Measurements from ENCODE around the gene TTI1.

The TTI1 gene

GRCh38 chr20:37941332-37941731 is 91.9 kb downstream of the TTI1 start:
- TF ChIP-seq ZFX (IDR thresholded peaks at IDR 0.05; ENCODE audit: borderline replicate concordance): no peak
- TF ChIP-seq, protein P1, sequence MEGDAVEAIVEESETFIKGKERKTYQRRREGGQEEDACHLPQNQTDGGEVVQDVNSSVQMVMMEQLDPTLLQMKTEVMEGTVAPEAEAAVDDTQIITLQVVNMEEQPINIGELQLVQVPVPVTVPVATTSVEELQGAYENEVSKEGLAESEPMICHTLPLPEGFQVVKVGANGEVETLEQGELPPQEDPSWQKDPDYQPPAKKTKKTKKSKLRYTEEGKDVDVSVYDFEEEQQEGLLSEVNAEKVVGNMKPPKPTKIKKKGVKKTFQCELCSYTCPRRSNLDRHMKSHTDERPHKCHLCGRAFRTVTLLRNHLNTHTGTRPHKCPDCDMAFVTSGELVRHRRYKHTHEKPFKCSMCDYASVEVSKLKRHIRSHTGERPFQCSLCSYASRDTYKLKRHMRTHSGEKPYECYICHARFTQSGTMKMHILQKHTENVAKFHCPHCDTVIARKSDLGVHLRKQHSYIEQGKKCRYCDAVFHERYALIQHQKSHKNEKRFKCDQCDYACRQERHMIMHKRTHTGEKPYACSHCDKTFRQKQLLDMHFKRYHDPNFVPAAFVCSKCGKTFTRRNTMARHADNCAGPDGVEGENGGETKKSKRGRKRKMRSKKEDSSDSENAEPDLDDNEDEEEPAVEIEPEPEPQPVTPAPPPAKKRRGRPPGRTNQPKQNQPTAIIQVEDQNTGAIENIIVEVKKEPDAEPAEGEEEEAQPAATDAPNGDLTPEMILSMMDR (IDR thresholded peaks at IDR 0.05): no peak

GRCh38 chr20:37940858-37941257 is 92.4 kb downstream of the TTI1 start:
- no peak overlapping the region for H3K27ac ChIP-seq
- no peak for TF ChIP-seq ZFX (IDR thresholded peaks at IDR 0.05; ENCODE audit: borderline replicate concordance)
- TF ChIP-seq, protein P1 (IDR thresholded peaks at IDR 0.05): no peak

More at GRCh38 chr20:37941332-37941731, 91.9 kb downstream of the TTI1 start:
- H3K27ac ChIP-seq: no peak overlapping the region

- no peak for TF ChIP-seq ZFX (IDR thresholded peaks at IDR 0.05; ENCODE audit: borderline replicate concordance)
- TF ChIP-seq, protein P1 (IDR thresholded peaks at IDR 0.05): no peak
- H3K27ac ChIP-seq: no peak overlapping the region
Measured at GRCh38 chr20:37939701-37940560, 93.3 kb downstream of the TTI1 start.

DNA sequence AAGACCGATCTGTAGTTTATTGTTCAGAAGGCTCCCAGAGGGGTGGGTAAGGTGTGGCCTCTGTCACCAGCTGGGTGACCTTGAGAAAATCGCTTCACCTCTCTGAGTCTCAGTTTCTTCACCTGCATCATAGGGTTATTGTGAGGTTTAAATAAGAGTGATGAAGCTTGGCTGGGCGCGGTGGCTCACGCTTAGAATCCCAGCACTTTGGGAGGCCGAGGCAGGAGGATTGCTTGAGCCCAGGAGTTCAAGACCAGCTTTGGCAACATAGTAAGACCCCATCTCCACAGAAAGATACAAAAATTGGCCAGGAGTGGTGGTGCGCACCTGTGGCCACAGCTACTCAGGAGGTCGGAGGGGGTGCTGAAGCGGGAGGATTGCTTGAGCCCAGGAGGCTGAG is 94.3 kb downstream of the TTI1 start:
- TF ChIP-seq ZFX (IDR thresholded peaks at IDR 0.05; ENCODE audit: borderline replicate concordance): no peak
- TF ChIP-seq, protein P1 (IDR thresholded peaks at IDR 0.05): no peak
- H3K27ac ChIP-seq: no peak overlapping the region

DNA sequence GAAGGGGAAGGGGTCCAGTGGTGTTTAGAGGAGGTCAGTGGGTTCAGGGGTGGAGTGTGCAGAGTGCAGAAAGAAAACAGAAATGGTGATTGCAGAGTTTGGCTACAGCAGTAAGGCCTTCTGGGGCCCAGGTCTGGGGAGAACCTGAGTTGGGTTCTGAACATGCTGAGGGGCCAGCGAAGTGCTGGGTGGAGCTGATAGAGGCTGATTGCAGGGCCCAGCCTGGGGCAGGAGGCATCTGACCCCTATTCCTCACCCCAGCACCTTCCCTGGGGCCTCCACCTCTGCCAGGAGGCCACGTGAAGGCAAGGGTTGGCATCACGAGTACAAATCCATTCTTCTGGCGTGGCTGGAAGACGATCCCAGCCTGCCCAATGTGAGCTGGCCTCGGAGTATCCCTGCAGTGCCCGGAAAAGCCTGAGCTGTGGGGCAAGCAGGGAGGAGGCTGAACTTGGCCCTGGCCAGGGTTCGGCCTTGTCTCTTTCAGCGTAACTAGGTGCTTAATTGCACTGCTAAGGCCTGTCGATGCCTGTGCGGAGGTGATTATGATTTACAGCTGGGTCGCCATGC is 95.0 kb downstream of the TTI1 start:
- no peak overlapping the region for H3K27ac ChIP-seq
- TF ChIP-seq, protein P1 (IDR thresholded peaks at IDR 0.05): no peak
- TF ChIP-seq ZFX (IDR thresholded peaks at IDR 0.05; ENCODE audit: borderline replicate concordance): no peak

GRCh38 chr20:37937686-37938085 is 95.6 kb downstream of the TTI1 start:
- TF ChIP-seq ZFX (IDR thresholded peaks at IDR 0.05; ENCODE audit: borderline replicate concordance): no peak
- TF ChIP-seq, protein P1 (IDR thresholded peaks at IDR 0.05): no peak
- H3K27ac ChIP-seq: no peak overlapping the region

GRCh38 chr20:37936451-37936850 is 96.8 kb downstream of the TTI1 start:
- no peak for TF ChIP-seq ZFX (IDR thresholded peaks at IDR 0.05; ENCODE audit: borderline replicate concordance)
- TF ChIP-seq, protein P1 (IDR thresholded peaks at IDR 0.05): no peak

More at GRCh38 chr20:37936451-37936850, 96.8 kb downstream of the TTI1 start:
- no peak overlapping the region for H3K27ac ChIP-seq

Data from 22Rv1 (cell line).